ENCODE results near the gene GPR83.
"Not testable (repeated sequence)": the region's sequence is repeated elsewhere in the genome, so short reads cannot be mapped to it uniquely, and the experiment has no call there.

The GPR83 gene

GRCh38 chr11:94370576-94370975 lies 30.6 kb downstream of the GPR83 start:
- DNase-seq (ENCODE audit: low spot score): not testable (repeated sequence)

DNA sequence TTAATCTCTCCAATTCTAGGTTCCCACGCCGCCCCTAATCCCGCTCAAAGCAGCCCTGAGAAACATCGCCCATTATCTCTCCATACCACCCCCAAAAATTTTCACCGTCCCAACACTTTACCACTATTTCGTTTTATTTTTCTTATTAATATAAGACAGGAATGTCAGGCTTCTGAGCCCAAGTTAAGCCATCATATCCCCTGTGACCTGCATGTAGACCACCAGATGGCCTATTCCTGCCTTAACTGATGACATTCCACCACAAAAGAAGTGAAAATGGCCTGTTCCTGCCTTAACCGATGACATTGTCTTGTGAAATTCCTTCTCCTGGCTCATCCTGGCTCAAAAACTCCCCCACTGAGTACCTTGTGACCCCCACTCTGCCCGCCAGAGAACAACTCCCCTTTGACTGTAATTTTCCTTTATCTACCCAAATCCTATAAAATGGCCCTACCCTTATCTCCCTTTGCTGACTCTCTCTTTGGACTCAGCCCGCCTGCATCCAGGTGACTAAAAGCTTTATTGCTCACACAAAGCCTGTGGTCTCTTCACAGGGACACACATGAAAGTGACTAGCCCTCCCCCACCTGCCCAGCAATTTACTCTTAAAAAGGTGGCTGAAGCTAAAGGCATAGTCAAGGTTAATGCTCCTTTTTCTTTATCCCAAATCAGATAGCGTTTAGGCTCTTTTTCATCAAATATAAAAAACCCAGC lies 50.2 kb downstream of the GPR83 start:
- not testable (repeated sequence) for DNase-seq (ENCODE audit: low spot score)

DNA sequence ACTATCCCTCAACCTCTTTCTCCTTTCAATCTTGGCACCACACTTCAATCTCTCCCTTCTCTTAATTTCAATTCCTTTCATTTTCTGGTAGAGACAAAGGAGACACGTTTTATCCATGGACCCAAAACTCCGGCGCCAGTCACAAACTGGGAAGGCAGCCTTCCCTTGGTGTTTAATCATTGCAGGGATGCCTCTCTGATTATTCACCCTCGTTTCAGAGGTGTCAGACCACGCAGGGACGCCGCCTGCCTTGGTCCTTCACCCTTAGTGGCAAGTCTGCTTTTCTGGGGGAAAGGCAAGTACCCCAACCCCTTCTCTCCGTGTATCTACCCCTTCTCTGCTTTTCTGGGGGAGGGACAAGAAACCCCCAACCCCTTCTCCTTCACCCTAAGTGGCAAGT lies 54.9 kb downstream of the GPR83 start:
- DNase-seq (ENCODE audit: low spot score): not testable (repeated sequence)

DNA sequence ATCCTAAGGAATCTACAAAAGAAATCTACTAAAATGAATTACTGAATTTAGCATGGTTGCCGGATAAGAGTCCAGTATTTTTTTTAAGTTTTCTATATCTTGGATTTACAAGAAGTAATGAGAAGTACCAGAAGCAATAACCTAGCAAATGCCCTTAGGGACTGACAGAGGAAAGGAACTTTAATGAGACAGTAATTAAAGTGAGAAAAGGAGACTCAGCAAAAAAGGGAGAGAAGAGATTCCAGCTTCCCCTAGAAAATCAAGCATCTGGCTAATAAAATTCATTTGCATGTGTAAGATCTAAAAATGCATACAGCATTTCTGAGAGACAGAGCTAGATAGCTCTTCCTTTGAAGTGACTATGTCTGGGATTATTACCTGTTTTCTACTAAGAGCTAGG lies 57.7 kb downstream of the GPR83 start:
- DNase-seq (ENCODE audit: low spot score): no peak

- DNase-seq (ENCODE audit: low spot score): no peak
Measured at GRCh38 chr11:94342250-94342649, 59.0 kb downstream of the GPR83 start.

DNA sequence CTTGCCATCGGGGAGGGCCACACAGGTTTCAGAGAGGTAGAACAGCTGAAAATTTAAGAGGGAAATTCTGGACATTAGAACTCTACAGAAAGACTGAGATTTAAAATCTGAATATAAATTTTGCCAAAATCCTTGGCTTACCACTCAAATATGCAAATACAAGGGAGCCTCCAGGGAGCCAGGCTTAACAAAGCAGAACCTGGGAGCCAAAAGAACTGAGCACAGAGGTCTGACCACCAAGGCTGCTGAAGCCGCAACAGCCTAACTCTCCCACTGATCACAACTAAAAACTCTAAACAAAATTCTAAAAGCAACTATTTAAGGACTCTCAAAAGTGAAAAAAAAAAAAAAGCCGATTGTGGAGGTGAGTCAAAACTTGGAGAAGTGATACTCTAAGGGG lies 62.6 kb downstream of the GPR83 start:
- DNase-seq (ENCODE audit: low spot score): no peak

GRCh38 chr11:94336033-94336432 lies 65.2 kb downstream of the GPR83 start:
- DNase-seq (ENCODE audit: low spot score): no peak

GRCh38 chr11:94332814-94333213 lies 68.4 kb downstream of the GPR83 start:
- no peak for DNase-seq (ENCODE audit: low spot score)

DNA sequence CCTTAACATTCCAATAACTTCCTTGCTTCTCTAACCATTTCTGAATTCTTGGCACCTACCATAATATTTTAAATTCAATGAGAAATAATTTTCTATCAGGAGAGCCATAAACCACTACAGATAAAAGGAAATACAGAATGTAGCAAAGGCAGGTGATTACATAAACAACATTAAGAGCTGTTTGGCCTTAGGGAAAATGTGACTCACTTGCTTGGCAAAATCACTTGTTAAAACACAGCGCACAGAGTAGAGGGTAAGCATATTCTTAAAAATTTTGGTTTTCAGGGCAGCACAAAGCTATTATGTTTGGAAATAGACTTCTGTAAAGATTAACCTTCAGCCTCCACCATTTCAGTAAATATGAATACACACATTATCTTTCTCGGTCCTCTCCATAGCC lies 70.4 kb downstream of the GPR83 start:
- DNase-seq (ENCODE audit: low spot score): no peak

DNA sequence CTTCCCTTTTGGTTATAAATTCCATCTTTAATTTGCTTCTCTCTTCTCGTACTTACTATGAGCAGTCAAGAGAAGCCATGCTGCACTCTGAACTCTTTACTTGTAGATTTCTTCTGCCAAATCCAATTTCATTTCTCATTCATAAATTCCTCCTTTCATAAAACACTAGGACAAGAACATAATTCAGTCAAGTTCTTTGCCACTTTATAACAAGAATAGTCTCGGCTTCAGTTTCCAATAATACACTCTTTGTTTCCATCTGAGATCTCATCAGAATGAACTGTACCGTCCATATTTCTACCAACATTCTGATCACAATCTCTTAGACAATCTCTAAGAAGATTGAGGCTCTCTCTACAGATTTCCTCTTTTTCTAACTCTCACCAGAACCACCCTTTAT lies 71.7 kb downstream of the GPR83 start:
- no peak for DNase-seq (ENCODE audit: low spot score)

GRCh38 chr11:94328587-94329080 lies 72.6 kb downstream of the GPR83 start:
- no peak for DNase-seq (ENCODE audit: low spot score)
